A673 (cell line): ENCODE results near the gene SNCB.

Experiments
- CTCF ChIP-seq: fragments of 300-800, 200-600 bp; sonication (generic); conservative IDR thresholded peaks from 2 replicates; pipeline ENCODE4 v1.5.1; 2017; ENCODE audit warnings: low read depth, mild to moderate bottlenecking, antibody characterized with exemption, low read length, moderate library complexity, mixed read lengths
- EZH2 ChIP-seq: fragments of 200-600 bp; sonication (generic); IDR thresholded peaks from 2 replicates; pipeline ENCODE4 v1.6.1; 2017; ENCODE audit warnings: borderline replicate concordance, low read depth, mild to moderate bottlenecking, mixed read lengths, antibody characterized with exemption, low read length; ENCODE audit not compliant: poor library complexity, severe bottlenecking

DNA sequence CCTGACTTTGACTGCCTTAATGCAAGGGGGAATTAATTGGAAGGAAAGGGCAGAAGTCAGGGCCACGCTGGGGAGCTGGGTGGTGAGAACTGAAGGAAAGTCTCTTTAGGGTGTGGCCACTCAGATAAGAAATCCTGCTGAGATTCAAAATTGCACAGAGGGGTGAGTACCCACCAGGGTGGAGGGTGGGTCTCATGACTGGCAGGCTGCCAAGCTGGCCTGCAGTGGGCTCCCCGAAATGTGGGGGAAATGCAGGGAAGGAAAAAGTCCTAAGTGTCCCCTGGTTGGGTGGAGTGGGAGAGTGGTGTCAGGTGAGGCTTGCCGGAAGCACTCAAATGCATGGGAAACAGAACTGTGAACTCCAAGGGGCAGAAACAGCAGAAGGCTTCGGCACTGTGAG lies 41.1 kb upstream of the SNCB start:
- no peak for TF ChIP-seq EZH2
- no peak for TF ChIP-seq CTCF
